SK-N-SH (cell line): ENCODE measurements around the gene EVX1. TPM values are rescaled to one million over a fixed set of nuclear protein-coding genes. Genes with fewer than 3 reads are reported as not detected.

ENCODE experiments used
- CTCF ChIA-PET: fragments of 300-600, 350-600 bp; formaldehyde crosslinking; extraction: SDS; loops from one replicate; lab custom pipeline; 2021; lab: Yijun Ruan, JAX
- POLR2A ChIA-PET: fragments of 350-600 bp; sonication (Branson Sonifier 250); formaldehyde crosslinking; extraction: SDS; loops from one replicate; lab custom pipeline; 2020; ENCODE audit warnings: antibody characterized with exemption, inconsistent platforms; lab: Yijun Ruan, JAX
- DNase-seq: peaks from one replicate; pipeline ENCODE4 v3.0.0; 2012
- H2AFZ ChIP-seq: fragments of 200-600 bp; sonication (generic); 2 replicates; pipeline ENCODE4 v1.8.1; 2016; ENCODE audit warnings: antibody characterized with exemption, mild to moderate bottlenecking, low read depth
- H3F3A ChIP-seq: fragments of 200-600 bp; sonication (generic); replicated peaks from 2 replicates; pipeline ENCODE3; 2016; ENCODE audit warnings: antibody characterized with exemption, mild to moderate bottlenecking; ENCODE audit not compliant: insufficient read depth
- H3K27ac ChIP-seq, 2 experiments: fragments of 200-500 bp in 1 of 2; fragments of 200-600 bp in 1 of 2; sonication (Bioruptor generic) in 1 of 2; sonication (generic), shearing (Covaris generic) in 1 of 2; 2 replicates each; pipeline versions ENCODE4 v1.5.1 to v1.6.1; 2014 to 2016; ENCODE audit warnings: low read depth in 2 of 2, inconsistent platforms in 1 of 2, low read length in 1 of 2, mild to moderate bottlenecking in 1 of 2, mixed read lengths in 1 of 2
- H3K27me3 ChIP-seq: fragments of 200-600 bp; sonication (generic), shearing (Covaris generic); 2 replicates; pipeline ENCODE4 v1.6.1; 2016; ENCODE audit warnings: mixed run types; ENCODE audit not compliant: insufficient read depth
- H3K36me3 ChIP-seq, 2 experiments: fragments of 200-500 bp in 1 of 2; fragments of 200-600 bp in 1 of 2; sonication (Bioruptor generic) in 1 of 2; sonication (generic) in 1 of 2; replicated peaks in 1 of 2; 2 replicates each; pipeline versions ENCODE3 to v1.5.1; 2014 to 2016; ENCODE audit warnings: low read length in 1 of 2, mild to moderate bottlenecking in 1 of 2; ENCODE audit not compliant: insufficient read depth in 2 of 2, control insufficient read depth in 1 of 2
- H3K4me1 ChIP-seq, 2 experiments: fragments of 200-500 bp in 1 of 2; fragments of 200-600 bp in 1 of 2; sonication (Bioruptor generic) in 1 of 2; sonication (generic), shearing (Covaris generic) in 1 of 2; 2 replicates each; pipeline versions ENCODE4 v1.5.1 to v1.6.1; 2014 to 2016; ENCODE audit warnings: low read depth in 1 of 2, low read length in 1 of 2, mixed run types in 1 of 2; ENCODE audit not compliant: insufficient read depth in 2 of 2, control insufficient read depth in 1 of 2
- H3K4me2 ChIP-seq: fragments of 200-600 bp; sonication (generic), shearing (Covaris generic); 2 replicates; pipeline ENCODE4 v1.6.1; 2017; ENCODE audit warnings: mixed run types
- H3K4me3 ChIP-seq, 2 experiments: fragments of 200-500 bp in 1 of 2; fragments of 200-600 bp in 1 of 2; sonication (Bioruptor generic) in 1 of 2; sonication (generic), shearing (Covaris generic) in 1 of 2; 2 replicates each; pipeline versions ENCODE4 v1.5.1 to v1.8.1; 2014 to 2016; ENCODE audit warnings: low read depth in 2 of 2, inconsistent platforms in 1 of 2, low read length in 1 of 2, mild to moderate bottlenecking in 1 of 2, mixed read lengths in 1 of 2, moderate library complexity in 1 of 2
- H3K79me2 ChIP-seq: fragments of 200-600 bp; sonication (generic); 2 replicates; pipeline ENCODE4 v1.8.1; 2017; ENCODE audit warnings: mild to moderate bottlenecking; ENCODE audit not compliant: insufficient read depth
- H3K9ac ChIP-seq: fragments of 200-600 bp; sonication (generic); 2 replicates; pipeline ENCODE4 v1.6.1; 2017; ENCODE audit warnings: mixed run types
- H3K9me2 ChIP-seq: fragments of 200-600 bp; sonication (generic); 2 replicates; pipeline ENCODE4 v1.6.1; 2017; ENCODE audit warnings: mixed run types
- H3K9me3 ChIP-seq: fragments of 200-600 bp; sonication (generic); 2 replicates; pipeline ENCODE4 v1.6.1; 2017; ENCODE audit warnings: mixed run types, mild to moderate bottlenecking, moderate library complexity
- H4K20me1 ChIP-seq: fragments of 200-600 bp; sonication (generic); 2 replicates; pipeline ENCODE4 v1.6.1; 2017; ENCODE audit warnings: mild to moderate bottlenecking, mixed run types; ENCODE audit not compliant: insufficient read depth
- CHD2 ChIP-seq: fragments of 150-350 bp; IDR thresholded peaks from 2 replicates; pipeline ENCODE4 v1.6.1; 2018; ENCODE audit warnings: low read length; ENCODE audit not compliant: partially characterized antibody
- CTCF ChIP-seq: fragments of 200-600 bp; sonication (generic); IDR thresholded peaks from 2 replicates; pipeline ENCODE4 v1.6.1; 2017; ENCODE audit warnings: antibody characterized with exemption, mild to moderate bottlenecking, moderate library complexity
- ELF1 ChIP-seq: IDR thresholded peaks from 2 replicates; pipeline ENCODE4 v1.4.0; 2012
- EP300 ChIP-seq, 2 experiments: IDR thresholded peaks; 2 replicates each; pipeline versions ENCODE4 v1.4.0 to v1.6.1; 2012; ENCODE audit warnings: borderline replicate concordance in 1 of 2, low read depth in 1 of 2, low read length in 1 of 2
- GABPA ChIP-seq: IDR thresholded peaks from 2 replicates; pipeline ENCODE4 v1.4.0; 2012; ENCODE audit warnings: low read depth, mild to moderate bottlenecking
- IRF3 ChIP-seq: fragments of 150-350 bp; IDR thresholded peaks from 2 replicates; pipeline ENCODE4 v1.6.1; 2016; ENCODE audit warnings: mild to moderate bottlenecking, low read depth, low read length
- JUND ChIP-seq: IDR thresholded peaks from 2 replicates; pipeline ENCODE4 v1.4.0; 2012
- MXI1 ChIP-seq: IDR thresholded peaks from 2 replicates; pipeline ENCODE4 v1.6.1; 2012; ENCODE audit warnings: mild to moderate bottlenecking, low read depth, low read length, improper control_type of control experiment
- NRF1 ChIP-seq: IDR thresholded peaks from 2 replicates; pipeline ENCODE4 v1.6.1; 2012; ENCODE audit warnings: low read depth, mild to moderate bottlenecking, low read length
- RAD21 ChIP-seq: IDR thresholded peaks from 2 replicates; pipeline ENCODE4 v1.6.1; 2012; ENCODE audit warnings: mild to moderate bottlenecking, low read length
- RFX5 ChIP-seq: IDR thresholded peaks from 2 replicates; pipeline ENCODE4 v1.6.1; 2012; ENCODE audit warnings: mild to moderate bottlenecking, improper control_type of control experiment, low read length
- SIN3A ChIP-seq: IDR thresholded peaks from 2 replicates; pipeline ENCODE4 v1.6.1; 2012; ENCODE audit warnings: low read depth, mild to moderate bottlenecking, low read length, moderate library complexity, borderline replicate concordance
- SMC3 ChIP-seq: IDR thresholded peaks from 2 replicates; pipeline ENCODE4 v1.6.1; 2012; ENCODE audit warnings: low read depth, low read length, improper control_type of control experiment
- TAF1 ChIP-seq: IDR thresholded peaks from 2 replicates; pipeline ENCODE4 v1.6.1; 2012; ENCODE audit warnings: low read depth, mild to moderate bottlenecking, low read length, moderate library complexity, borderline replicate concordance
- TCF12 ChIP-seq: IDR thresholded peaks from 2 replicates; pipeline ENCODE4 v1.4.0; 2012
- TEAD4 ChIP-seq: IDR thresholded peaks from 2 replicates; pipeline ENCODE4 v1.4.0; 2012; ENCODE audit warnings: mild to moderate bottlenecking, borderline replicate concordance; ENCODE audit not compliant: insufficient read depth
- USF1 ChIP-seq: IDR thresholded peaks from 2 replicates; pipeline ENCODE4 v1.4.0; 2012; ENCODE audit warnings: low read depth, borderline replicate concordance
- USF2 ChIP-seq: fragments of 150-350 bp; IDR thresholded peaks from 2 replicates; pipeline ENCODE4 v1.6.1; 2017; ENCODE audit warnings: antibody characterized with exemption, low read length, low read depth, borderline replicate concordance
- WGBS: methylation state at CpG from one replicate; pipeline ENCODE4 v1.1.6; 2017; ENCODE audit warnings: low lambda C conversion rate; 5-methylcytosine and 5-hydroxymethylcytosine counted together
- polyA plus RNA-seq, 3 experiments: library from polyadenylated mRNA; depleted of rRNA; stranded (reverse); fragments of >200 nt; gene quantifications; 2 replicates each; pipeline ENCODE4 v1.2.3, GENCODE V29; 2012

Gene EVX1
- polyA plus RNA-seq, 1 of the 3 experiments (the other 2 are of a cell fraction) = not detected

- Histone ChIP-seq H3K9me3 (no peaks in the 10 kb centered on the region), H3K9me2 (no peaks in the 10 kb centered on the region), H3F3A (no peaks in the 10 kb centered on the region), H3K27ac (no peak overlapping the region), H3K27me3 (peaks cover 78% of the 10 kb centered on the region), H3K4me1 (peaks cover 4 to 13% of the 10 kb centered on the region in 2 experiments; a peak in 1 of 4 replicates), H3K79me2 (no peaks in the 10 kb centered on the region), H3K9ac (no peak overlapping the region), H3K4me2 (peak overlapping the region; percentile 86), H3K4me3 (peak overlapping the region; percentile 41 to 61), H2AFZ (peak overlapping the region; percentile 31; the same call in 1 of the 2 replicates), H3K36me3 (no peaks in the 10 kb centered on the region), H4K20me1 (peaks cover 7% of the 10 kb centered on the region; the same call in 1 of the 2 replicates)
- POLR2A ChIA-PET = no interaction called here
- DNase-seq = peak; percentile 85
- CTCF ChIA-PET = interaction anchor here (0.6 to 2.9 kb wide), 15 partner anchors 10 to 684 kb away, joined by 3 to 10 read pairs (median 4); no protein-coding TSS in a partner anchor
- WGBS = 9% methylated on average over 46 of the region's 66 CpGs
- TF ChIP-seq TEAD4 = no peak
- no peak for TF ChIP-seq TCF12
- peak; percentile 44 for TF ChIP-seq CTCF
- no peak for TF ChIP-seq EP300 (IDR thresholded peaks at IDR 0.05; ENCODE audit: borderline replicate concordance in 1 of 2, low read depth in 1 of 2, low read length in 1 of 2)
- TF ChIP-seq RAD21 = peak; percentile 63
- no peak for TF ChIP-seq ELF1
- TF ChIP-seq SMC3 = peak; percentile 32
Observed at GRCh38 chr7:27235387-27236311, 7.0 kb upstream of the EVX1 start.

GRCh38 chr7:27237735-27238334 is 4.8 kb upstream of the EVX1 start:
- 25% methylated on average over 1 of the region's 1 CpG for WGBS
- Histone ChIP-seq H3K27me3 (peaks cover 95% of the 10 kb centered on the region), H3K27ac (no peak overlapping the region), H2AFZ (no peak overlapping the region), H3K79me2 (no peaks in the 10 kb centered on the region), H3K4me3 (no peak overlapping the region), H4K20me1 (peaks cover 9% of the 10 kb centered on the region; the same call in 1 of the 2 replicates), H3K9ac (no peak overlapping the region), H3K36me3 (no peaks in the 10 kb centered on the region), H3K4me1 (peaks cover 4 to 13% of the 10 kb centered on the region in 2 experiments; a peak in 1 of 4 replicates), H3K9me3 (no peaks in the 10 kb centered on the region), H3K4me2 (no peak overlapping the region), H3F3A (peaks cover 4% of the 10 kb centered on the region), H3K9me2 (no peaks in the 10 kb centered on the region)
- ChIA-PET POLR2A (no interaction called here), CTCF (interaction anchor here (0.7 to 1.8 kb wide), 8 partner anchors 8 to 783 kb away, joined by 3 to 13 read pairs (median 6); no protein-coding TSS in a partner anchor)
- DNase-seq = no peak
- TF ChIP-seq JUND (no peak), USF2 (no peak), RFX5 (no peak), TAF1 (no peak), IRF3 (no peak), MXI1 (no peak), SIN3A (no peak), USF1 (no peak), RAD21 (no peak), CHD2 (no peak), NRF1 (no peak), GABPA (no peak)
